Loucy (cell line): ENCODE results near the gene EDARADD.

Experiments
- CTCF ChIP-seq: fragments of 200-600 bp; sonication (generic); conservative IDR thresholded peaks from 2 replicates; pipeline ENCODE4 v1.5.1; 2014; ENCODE audit warnings: mild to moderate bottlenecking, antibody characterized with exemption, low read length
- EZH2phosphoT487 ChIP-seq: fragments of 200-600 bp; IDR thresholded peaks from 2 replicates; pipeline ENCODE4 v1.6.1; 2018; ENCODE audit warnings: antibody characterized with exemption, mild to moderate bottlenecking, moderate library complexity, borderline replicate concordance

DNA sequence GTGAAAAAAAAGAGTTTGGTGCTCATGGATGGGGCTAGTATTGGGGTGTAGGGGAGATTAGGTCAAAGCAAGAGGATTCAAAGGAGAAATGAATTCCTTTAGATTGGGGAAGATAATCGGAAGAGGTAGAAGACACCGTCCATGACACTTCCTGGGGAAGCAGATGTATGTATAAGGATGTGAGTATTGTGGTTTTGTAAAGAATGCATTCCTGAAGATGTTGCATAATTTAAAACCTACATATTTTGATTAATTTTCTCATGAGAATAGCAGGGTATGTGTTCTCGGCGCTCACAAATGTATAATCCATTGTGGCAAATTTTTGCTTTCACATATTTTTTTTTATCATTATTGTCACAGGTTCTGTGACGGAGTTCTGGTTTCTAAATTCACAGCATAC, 124.2 kb downstream of the EDARADD start:
- TF ChIP-seq EZH2phosphoT487 (no peak), CTCF (no peak)
